Esophagus squamous epithelium (tissue), 5 donors: ENCODE results near the gene ALDH1A3. TPM values are rescaled to one million over a fixed set of nuclear protein-coding genes. Genes with fewer than 3 reads are reported as not detected.
A peak's percentile ranks its signal among the peaks of the same experiment; 100 is the strongest.

Experiments
- DNase-seq: peaks from one replicate; lab custom pipeline; 2025; lab: John Stamatoyannopoulos, UW
- H3K27ac ChIP-seq, 4 donors: fragments of 200-600 bp; sonication (generic); one replicate each; pipeline ENCODE4 v1.5.1; 2016 to 2019; ENCODE audit warnings: mild to moderate bottlenecking in 1 of 4
- H3K27me3 ChIP-seq, 4 donors: fragments of 200-600 bp; sonication (generic); 1 replicate in 3 of 4; 2 replicates in 1 of 4; pipeline versions ENCODE4 v1.5.1 to v1.6.0; 2017 to 2021; ENCODE audit warnings: antibody characterized with exemption in 1 of 4
- H3K36me3 ChIP-seq, 3 donors: fragments of 200-600 bp; sonication (generic); one replicate each; pipeline ENCODE4 v1.5.1; 2016 to 2019
- H3K4me1 ChIP-seq, 3 donors: fragments of 200-600 bp; sonication (generic); one replicate each; pipeline ENCODE4 v1.5.1; 2017 to 2019
- H3K4me3 ChIP-seq, 4 donors: fragments of 200-600 bp; sonication (generic); 1 replicate in 3 of 4; 2 replicates in 1 of 4; pipeline ENCODE4 v1.5.1; 2016 to 2019; ENCODE audit warnings: mild to moderate bottlenecking in 2 of 4, moderate library complexity in 1 of 4
- H3K9me3 ChIP-seq, 3 donors: fragments of 200-600 bp; sonication (generic); one replicate each; pipeline ENCODE4 v1.5.1; 2016 to 2019
- CTCF ChIP-seq, 6 experiments: fragments of 450-650 bp in 4 of 6; fragments of 200-600 bp in 2 of 6; sonication (generic) in 2 of 6; IDR thresholded peaks; one replicate each; pipeline ENCODE4 v1.5.1; 2016 to 2019; ENCODE audit warnings: antibody characterized with exemption in 6 of 6, mild to moderate bottlenecking in 4 of 6, moderate library complexity in 4 of 6
- POLR2A ChIP-seq, 4 donors: fragments of 450-650 bp; IDR thresholded peaks; one replicate each; pipeline ENCODE4 v1.6.1; 2017; ENCODE audit warnings: antibody characterized with exemption in 4 of 4, mild to moderate bottlenecking in 4 of 4, moderate library complexity in 3 of 4
- WGBS, 2 donors: methylation state at CpG; one replicate each; pipeline ENCODE4 v1.1.5; 2018; 5-methylcytosine and 5-hydroxymethylcytosine counted together
- intact Hi-C: fragments of 100-400 bp; cut with DNase I; formaldehyde crosslinking; loops from one replicate; pipeline ENCODE4 v1.15.0; 2022
- total RNA-seq, 4 donors: library from RNA; depleted of rRNA; stranded (reverse); fragments of >200 nt; gene quantifications; one replicate each; pipeline ENCODE4 v1.1.0, GENCODE V29; 2016
- donor health status: DM: yes; HTN: yes; CAD: no.

Gene ALDH1A3
- total RNA-seq, 4 donors from 2014 or later = 31.9 to 63.0 (median 38.1) TPM

- Histone ChIP-seq H3K9me3 (no peaks in the 10 kb centered on the region), H3K36me3 (peaks cover 0 to 55% (median 0%) of the 10 kb centered on the region in 3 donors), H3K4me1 (peaks cover 3 to 36% (median 16%) of the 10 kb centered on the region in 3 donors), H3K27ac (no peak overlapping the region), H3K27me3 (no peaks in the 10 kb centered on the region), H3K4me3 (no peak overlapping the region)
- intact Hi-C loops = no loop called here
- no peak for TF ChIP-seq POLR2A (IDR thresholded peaks at IDR 0.05)
- no peak for TF ChIP-seq CTCF (IDR thresholded peaks at IDR 0.05)
- WGBS, 2 donors = 88 to 92% methylated on average over 7 to 10 of the region's 11 CpGs
- no peak for DNase-seq
These were observed 47.5 kb downstream of the ALDH1A3 start for GRCh38 chr15:100926971-100927756.

- H3K27ac ChIP-seq = peak overlapping the region in 3 of 4 donors; percentile 18 to 55 (median 55)
- intact Hi-C loops = no loop called here
- 62 to 63% methylated on average over 8 to 13 of the region's 13 CpGs for WGBS, 2 donors
- peaks cover 3 to 25% (median 16%) of the 10 kb centered on the region in 3 donors for H3K4me1 ChIP-seq
- no peak overlapping the region for H3K4me3 ChIP-seq
- TF ChIP-seq CTCF (IDR thresholded peaks at IDR 0.05) (no peak), POLR2A (IDR thresholded peaks at IDR 0.05) (no peak)
- no peak for DNase-seq
- no peaks in the 10 kb centered on the region for H3K9me3 ChIP-seq
- H3K36me3 ChIP-seq = peaks cover 0 to 51% (median 0%) of the 10 kb centered on the region in 3 donors
- no peaks in the 10 kb centered on the region for H3K27me3 ChIP-seq
These were observed 49.1 kb downstream of the ALDH1A3 start for GRCh38 chr15:100928632-100929280.

GRCh38 chr15:100929641-100930042, 50.0 kb downstream of the ALDH1A3 start:
- Histone ChIP-seq H3K4me1 (peaks cover 3 to 22% (median 16%) of the 10 kb centered on the region in 3 donors), H3K4me3 (no peak overlapping the region), H3K27ac (peak overlapping the region in 2 of 4 donors; percentile 18 to 55), H3K9me3 (no peaks in the 10 kb centered on the region), H3K27me3 (no peaks in the 10 kb centered on the region), H3K36me3 (peaks cover 0 to 43% (median 0%) of the 10 kb centered on the region in 3 donors)
- WGBS, 2 donors = 38 to 47% methylated on average over 3 to 6 of the region's 6 CpGs
- no peak for DNase-seq
- TF ChIP-seq POLR2A (IDR thresholded peaks at IDR 0.05) (no peak), CTCF (IDR thresholded peaks at IDR 0.05) (no peak)
- intact Hi-C loops = no loop called here

GRCh38 chr15:100930306-100930848, 50.7 kb downstream of the ALDH1A3 start:
- Histone ChIP-seq H3K27me3 (no peaks in the 10 kb centered on the region), H3K9me3 (no peaks in the 10 kb centered on the region), H3K4me3 (no peak overlapping the region), H3K27ac (peak overlapping the region in 1 of 4 donors; percentile 14), H3K4me1 (peaks cover 3 to 22% (median 16%) of the 10 kb centered on the region in 3 donors), H3K36me3 (peaks cover 0 to 39% (median 0%) of the 10 kb centered on the region in 3 donors)
- no peak for DNase-seq
- WGBS, 2 donors = 93% methylated on average over 3 to 4 of the region's 4 CpGs
- intact Hi-C loops = no loop called here
- no peak for TF ChIP-seq CTCF (IDR thresholded peaks at IDR 0.05)
